GM23338 (cell line): ENCODE data around the gene LDHB. TPM values are rescaled to one million over a fixed set of nuclear protein-coding genes. Genes with fewer than 3 reads are reported as not detected.

ENCODE experiments used
- ATAC-seq: fragments of 200-7000 bp; cut with Tn5 transposase; 3 replicates; pipeline ENCODE4 v1.9.1; 2020
- DNase-seq: peaks from one replicate; pipeline ENCODE4 v3.0.0-alpha.2; 2015; ENCODE audit warnings: low spot score
- H2AFZ ChIP-seq: fragments of 200-600 bp; sonication (generic); 2 replicates; pipeline ENCODE4 v1.8.0; 2016; ENCODE audit warnings: antibody characterized with exemption, mild to moderate bottlenecking, moderate library complexity
- H3F3A ChIP-seq: fragments of 200-600 bp; sonication (generic); replicated peaks from 2 replicates; pipeline ENCODE4 v1.8.0; 2017; ENCODE audit warnings: antibody characterized with exemption, mixed run types, low read depth
- H3K27ac ChIP-seq: fragments of 200-600 bp; sonication (generic); 2 replicates; pipeline ENCODE4 v1.6.1; 2016; ENCODE audit warnings: low read depth
- H3K27me3 ChIP-seq: fragments of 200-600 bp; sonication (generic); 2 replicates; pipeline ENCODE4 v1.8.0; 2016; ENCODE audit warnings: mild to moderate bottlenecking, mixed run types, moderate library complexity; ENCODE audit not compliant: insufficient read depth
- H3K36me3 ChIP-seq: fragments of 200-600 bp; sonication (generic); 2 replicates; pipeline ENCODE4 v1.8.0; 2016; ENCODE audit warnings: mild to moderate bottlenecking; ENCODE audit not compliant: insufficient read depth
- H3K4me1 ChIP-seq: fragments of 200-600 bp; sonication (generic); 2 replicates; pipeline ENCODE4 v1.8.0; 2016; ENCODE audit warnings: mild to moderate bottlenecking, moderate library complexity; ENCODE audit not compliant: insufficient read depth
- H3K4me2 ChIP-seq: fragments of 200-600 bp; sonication (generic); 2 replicates; pipeline ENCODE4 v1.7.1; 2017; ENCODE audit warnings: mixed run types
- H3K4me3 ChIP-seq: fragments of 200-600 bp; sonication (generic); 2 replicates; pipeline ENCODE4 v1.6.1; 2016; ENCODE audit warnings: mixed run types
- H3K79me2 ChIP-seq: fragments of 200-600 bp; sonication (generic); replicated peaks from 2 replicates; pipeline ENCODE4 v1.8.0; 2017; ENCODE audit warnings: mild to moderate bottlenecking; ENCODE audit not compliant: insufficient read depth
- H3K9me2 ChIP-seq: fragments of 200-600 bp; sonication (generic); 2 replicates; pipeline ENCODE4 v1.8.0; 2017; ENCODE audit not compliant: insufficient read depth
- H4K20me1 ChIP-seq: fragments of 200-600 bp; sonication (generic); replicated peaks from 2 replicates; pipeline ENCODE4 v1.8.0; 2017; ENCODE audit warnings: mild to moderate bottlenecking; ENCODE audit not compliant: insufficient read depth
- H3K27ac Mint-ChIP-seq: 2 replicates; pipeline ENCODE4 v1.8.0; 2020; ENCODE audit warnings: inconsistent platforms, mild to moderate bottlenecking, moderate library complexity, mixed read lengths
- H3K27me3 Mint-ChIP-seq: 3 replicates; pipeline ENCODE4 v1.8.0; 2022; ENCODE audit warnings: low read depth, mild to moderate bottlenecking, moderate library complexity, mixed read lengths, inconsistent platforms; ENCODE audit not compliant: insufficient read depth, poor library complexity
- H3K36me3 Mint-ChIP-seq: 3 replicates; pipeline ENCODE4 v1.8.0; 2021; ENCODE audit warnings: low read depth, mild to moderate bottlenecking, inconsistent platforms, moderate library complexity, mixed read lengths
- H3K4me1 Mint-ChIP-seq: 3 replicates; pipeline ENCODE4 v1.8.0; 2020; ENCODE audit warnings: mild to moderate bottlenecking, inconsistent platforms, mixed read lengths
- H3K4me3 Mint-ChIP-seq: 3 replicates; pipeline ENCODE4 v1.8.0; 2021; ENCODE audit warnings: moderate library complexity, mild to moderate bottlenecking, inconsistent platforms, mixed read lengths
- H3K9me3 Mint-ChIP-seq: 3 replicates; pipeline ENCODE4 v1.8.0; 2020; ENCODE audit warnings: moderate library complexity, mild to moderate bottlenecking, inconsistent platforms, mixed read lengths
- CREB1 ChIP-seq: fragments of 250-450 bp; sonication (Bioruptor Pico); IDR thresholded peaks from 2 replicates; pipeline ENCODE4 v1.5.0; 2020; ENCODE audit warnings: low read depth, mild to moderate bottlenecking, moderate library complexity
- EZH2phosphoT487 ChIP-seq: fragments of 200-600 bp; sonication (generic); IDR thresholded peaks from one replicate; pipeline ENCODE4 v1.8.1; 2018; ENCODE audit warnings: antibody characterized with exemption; ENCODE audit not compliant: unreplicated experiment
- NANOG ChIP-seq: IDR thresholded peaks from 2 replicates; pipeline ENCODE4 v1.6.1; 2016; ENCODE audit warnings: antibody characterized with exemption, borderline replicate concordance
- ZNF114 ChIP-seq: fragments of 250-450 bp; sonication (Bioruptor Pico); IDR thresholded peaks from 2 replicates; pipeline ENCODE4 v1.5.0; 2020; ENCODE audit warnings: mild to moderate bottlenecking, moderate library complexity
- ZNF331 ChIP-seq: fragments of 250-450 bp; sonication (Bioruptor Pico); IDR thresholded peaks from 2 replicates; pipeline ENCODE4 v1.5.0; 2020; ENCODE audit warnings: low read depth, mild to moderate bottlenecking, moderate library complexity
- polyA plus RNA-seq: library from polyadenylated mRNA; unstranded; fragments of >200 nt; fragmentation: Nextera tagmentation; extraction: Ambion mirVana; gene quantifications from 2 replicates; pipeline ENCODE4 v1.2.1, GENCODE V29; 2016
- total RNA-seq: library from RNA; depleted of rRNA; stranded (reverse); fragments of >200 nt; shearing (Covaris generic); gene quantifications from 2 replicates; pipeline ENCODE4 v1.2.3, GENCODE V29; 2014
- TF ChIP-seq, protein P1 (sequence below): IDR thresholded peaks from one replicate; pipeline ENCODE4 v1.6.1; 2018; ENCODE audit warnings: antibody characterized with exemption; ENCODE audit not compliant: unreplicated experiment
- TF ChIP-seq, protein P2 (sequence below), 2 experiments: fragments of 200-600 bp in 1 of 2; sonication (generic) in 1 of 2; conservative IDR thresholded peaks; 2 replicates each; pipeline versions ENCODE4 v1.5.1 to v1.6.1; 2016 to 2017; ENCODE audit warnings: antibody characterized with exemption in 2 of 2, low read depth in 2 of 2, mild to moderate bottlenecking in 2 of 2, moderate library complexity in 1 of 2

LDHB gene
- total and polyA plus RNA-seq, 2 experiments from 2014 or later = 1,537 to 1,990 TPM

DNA sequence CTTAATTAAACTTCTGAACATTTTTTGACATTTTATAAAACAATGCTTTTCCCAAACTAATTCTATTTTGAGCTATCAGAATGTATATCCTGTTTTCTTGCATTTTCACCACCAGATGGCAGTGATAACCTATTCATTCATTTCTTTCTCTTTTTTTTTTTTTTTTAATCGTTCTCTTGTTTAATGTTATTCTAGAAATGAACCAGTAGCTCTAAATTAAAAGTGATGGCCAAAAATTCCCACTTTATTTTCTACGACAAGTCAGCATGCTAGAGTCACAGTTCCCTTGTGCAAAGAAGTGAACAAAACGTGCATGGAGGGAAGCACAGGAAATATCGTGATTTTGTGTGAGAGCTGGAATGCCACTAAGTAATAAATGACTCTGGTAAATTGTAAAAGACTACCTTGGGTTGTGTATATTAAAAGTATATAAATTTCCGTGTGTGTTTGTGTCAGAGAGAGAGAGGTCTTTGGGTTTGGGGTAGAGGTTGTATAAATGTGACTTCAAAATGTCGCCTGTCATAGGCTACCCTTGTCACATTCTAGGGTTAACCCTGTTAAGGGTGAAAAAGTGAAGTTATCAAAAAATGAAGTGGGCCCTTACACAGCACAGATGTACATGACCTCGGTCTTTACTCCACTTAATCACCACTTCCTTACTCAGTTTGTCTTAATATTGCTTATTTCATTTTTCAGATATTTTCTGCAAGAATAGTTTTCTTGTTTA lies 40.4 kb upstream of the LDHB start:
- H3K36me3 Mint-ChIP-seq = no peaks in the 10 kb centered on the region
- no peak overlapping the region for H3K27ac Mint-ChIP-seq
- Histone ChIP-seq H3F3A (no peaks in the 10 kb centered on the region), H3K27ac (no peak overlapping the region), H3K79me2 (no peaks in the 10 kb centered on the region), H3K36me3 (no peaks in the 10 kb centered on the region), H3K4me3 (no peak overlapping the region), H3K4me2 (no peak overlapping the region), H3K4me1 (no peaks in the 10 kb centered on the region), H3K9me2 (no peaks in the 10 kb centered on the region), H3K27me3 (no peaks in the 10 kb centered on the region), H2AFZ (no peak overlapping the region), H4K20me1 (no peaks in the 10 kb centered on the region)
- ATAC-seq (no peak), DNase-seq (peak; percentile 39)
- no peak for TF ChIP-seq CREB1 (CRISPR knock-in tag)
- TF ChIP-seq EZH2phosphoT487 = no peak
- TF ChIP-seq, protein P1, sequence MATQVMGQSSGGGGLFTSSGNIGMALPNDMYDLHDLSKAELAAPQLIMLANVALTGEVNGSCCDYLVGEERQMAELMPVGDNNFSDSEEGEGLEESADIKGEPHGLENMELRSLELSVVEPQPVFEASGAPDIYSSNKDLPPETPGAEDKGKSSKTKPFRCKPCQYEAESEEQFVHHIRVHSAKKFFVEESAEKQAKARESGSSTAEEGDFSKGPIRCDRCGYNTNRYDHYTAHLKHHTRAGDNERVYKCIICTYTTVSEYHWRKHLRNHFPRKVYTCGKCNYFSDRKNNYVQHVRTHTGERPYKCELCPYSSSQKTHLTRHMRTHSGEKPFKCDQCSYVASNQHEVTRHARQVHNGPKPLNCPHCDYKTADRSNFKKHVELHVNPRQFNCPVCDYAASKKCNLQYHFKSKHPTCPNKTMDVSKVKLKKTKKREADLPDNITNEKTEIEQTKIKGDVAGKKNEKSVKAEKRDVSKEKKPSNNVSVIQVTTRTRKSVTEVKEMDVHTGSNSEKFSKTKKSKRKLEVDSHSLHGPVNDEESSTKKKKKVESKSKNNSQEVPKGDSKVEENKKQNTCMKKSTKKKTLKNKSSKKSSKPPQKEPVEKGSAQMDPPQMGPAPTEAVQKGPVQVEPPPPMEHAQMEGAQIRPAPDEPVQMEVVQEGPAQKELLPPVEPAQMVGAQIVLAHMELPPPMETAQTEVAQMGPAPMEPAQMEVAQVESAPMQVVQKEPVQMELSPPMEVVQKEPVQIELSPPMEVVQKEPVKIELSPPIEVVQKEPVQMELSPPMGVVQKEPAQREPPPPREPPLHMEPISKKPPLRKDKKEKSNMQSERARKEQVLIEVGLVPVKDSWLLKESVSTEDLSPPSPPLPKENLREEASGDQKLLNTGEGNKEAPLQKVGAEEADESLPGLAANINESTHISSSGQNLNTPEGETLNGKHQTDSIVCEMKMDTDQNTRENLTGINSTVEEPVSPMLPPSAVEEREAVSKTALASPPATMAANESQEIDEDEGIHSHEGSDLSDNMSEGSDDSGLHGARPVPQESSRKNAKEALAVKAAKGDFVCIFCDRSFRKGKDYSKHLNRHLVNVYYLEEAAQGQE = no peak
- TF ChIP-seq, protein P2, sequence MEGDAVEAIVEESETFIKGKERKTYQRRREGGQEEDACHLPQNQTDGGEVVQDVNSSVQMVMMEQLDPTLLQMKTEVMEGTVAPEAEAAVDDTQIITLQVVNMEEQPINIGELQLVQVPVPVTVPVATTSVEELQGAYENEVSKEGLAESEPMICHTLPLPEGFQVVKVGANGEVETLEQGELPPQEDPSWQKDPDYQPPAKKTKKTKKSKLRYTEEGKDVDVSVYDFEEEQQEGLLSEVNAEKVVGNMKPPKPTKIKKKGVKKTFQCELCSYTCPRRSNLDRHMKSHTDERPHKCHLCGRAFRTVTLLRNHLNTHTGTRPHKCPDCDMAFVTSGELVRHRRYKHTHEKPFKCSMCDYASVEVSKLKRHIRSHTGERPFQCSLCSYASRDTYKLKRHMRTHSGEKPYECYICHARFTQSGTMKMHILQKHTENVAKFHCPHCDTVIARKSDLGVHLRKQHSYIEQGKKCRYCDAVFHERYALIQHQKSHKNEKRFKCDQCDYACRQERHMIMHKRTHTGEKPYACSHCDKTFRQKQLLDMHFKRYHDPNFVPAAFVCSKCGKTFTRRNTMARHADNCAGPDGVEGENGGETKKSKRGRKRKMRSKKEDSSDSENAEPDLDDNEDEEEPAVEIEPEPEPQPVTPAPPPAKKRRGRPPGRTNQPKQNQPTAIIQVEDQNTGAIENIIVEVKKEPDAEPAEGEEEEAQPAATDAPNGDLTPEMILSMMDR (conservative IDR thresholded peaks at IDR 0.05; ENCODE audit: low read depth in 2 of 2) = peak in 1 of 2 experiments; percentile 84; a peak in 3 of 4 replicates
- H3K4me3 Mint-ChIP-seq = no peak overlapping the region
- peaks cover 8% of the 10 kb centered on the region for H3K27me3 Mint-ChIP-seq
- H3K9me3 Mint-ChIP-seq = no peaks in the 10 kb centered on the region
- H3K4me1 Mint-ChIP-seq = peaks cover 7% of the 10 kb centered on the region; the same call in 1 of the 3 replicates

DNA sequence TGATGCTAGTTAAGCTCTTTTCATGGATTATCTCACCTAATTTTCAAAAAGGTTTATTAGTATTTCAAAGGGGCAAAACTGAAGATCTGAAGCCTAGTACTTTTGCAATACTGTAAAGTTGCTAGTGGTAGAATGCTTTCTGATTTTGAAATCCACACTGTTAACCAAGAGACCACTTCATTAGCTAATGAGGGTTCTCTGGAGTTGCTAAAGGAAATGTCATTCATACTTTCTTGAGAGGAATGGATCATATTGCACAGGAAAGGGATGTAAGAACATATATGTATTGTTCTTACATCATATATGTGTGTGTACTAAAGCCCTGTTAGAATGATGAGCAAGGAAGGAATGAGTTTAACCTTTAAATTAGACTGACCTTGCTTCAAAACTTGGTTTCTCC lies 39.0 kb upstream of the LDHB start:
- no peaks in the 10 kb centered on the region for H3K9me3 Mint-ChIP-seq
- Histone ChIP-seq H3F3A (no peaks in the 10 kb centered on the region), H3K27me3 (no peaks in the 10 kb centered on the region), H3K9me2 (no peaks in the 10 kb centered on the region), H3K4me3 (no peak overlapping the region), H3K79me2 (no peaks in the 10 kb centered on the region), H3K36me3 (no peaks in the 10 kb centered on the region), H3K4me1 (no peaks in the 10 kb centered on the region), H3K4me2 (no peak overlapping the region), H3K27ac (no peak overlapping the region), H4K20me1 (no peaks in the 10 kb centered on the region), H2AFZ (no peak overlapping the region)
- H3K4me1 Mint-ChIP-seq = peaks cover 7% of the 10 kb centered on the region; the same call in 1 of the 3 replicates
- ATAC-seq (no peak), DNase-seq (no peak)
- H3K36me3 Mint-ChIP-seq = no peaks in the 10 kb centered on the region
- peaks cover 8% of the 10 kb centered on the region for H3K27me3 Mint-ChIP-seq
- no peak overlapping the region for H3K4me3 Mint-ChIP-seq
- H3K27ac Mint-ChIP-seq = no peak overlapping the region
- no peak for TF ChIP-seq ZNF114 (CRISPR knock-in tag)
- no peak for TF ChIP-seq EZH2phosphoT487
- no peak for TF ChIP-seq ZNF331 (CRISPR knock-in tag)
- no peak for TF ChIP-seq NANOG
- TF ChIP-seq, protein P1 = no peak
- TF ChIP-seq CREB1 (CRISPR knock-in tag) = no peak
